Hematopoietic multipotent progenitor cell treated with erythropoietin and hydrocortisone succinate and interleukin-3 and kit ligand, for 6 days (in vitro differentiated cells): Measurements from ENCODE around the gene COL23A1.
"Not testable (repeated sequence)": the region's sequence is repeated elsewhere in the genome, so short reads cannot be mapped to it uniquely, and the experiment has no call there.

Experiments
- DNase-seq: peaks from one replicate; pipeline ENCODE4 v3.0.0-alpha.2; 2015

The COL23A1 gene

DNA sequence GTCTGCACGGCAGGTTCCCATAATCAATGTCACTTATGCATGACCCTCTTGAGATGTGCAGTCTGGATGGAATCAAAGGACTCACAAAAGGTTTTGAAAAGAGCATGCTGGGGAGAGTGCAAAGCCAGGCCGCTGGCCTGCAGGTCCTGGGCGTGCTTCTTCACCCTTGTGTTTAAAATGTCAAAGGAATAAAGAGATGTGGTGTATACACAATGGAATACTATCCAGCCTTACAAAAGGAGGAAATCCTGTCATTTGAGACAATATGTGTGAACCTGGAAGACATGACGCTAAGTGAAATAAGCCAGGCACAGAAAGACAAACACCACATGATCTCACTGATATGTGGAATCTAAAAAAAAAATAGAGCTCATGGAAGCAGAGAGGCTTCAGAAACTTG is 220.1 kb downstream of the COL23A1 start:
- no peak for DNase-seq

DNA sequence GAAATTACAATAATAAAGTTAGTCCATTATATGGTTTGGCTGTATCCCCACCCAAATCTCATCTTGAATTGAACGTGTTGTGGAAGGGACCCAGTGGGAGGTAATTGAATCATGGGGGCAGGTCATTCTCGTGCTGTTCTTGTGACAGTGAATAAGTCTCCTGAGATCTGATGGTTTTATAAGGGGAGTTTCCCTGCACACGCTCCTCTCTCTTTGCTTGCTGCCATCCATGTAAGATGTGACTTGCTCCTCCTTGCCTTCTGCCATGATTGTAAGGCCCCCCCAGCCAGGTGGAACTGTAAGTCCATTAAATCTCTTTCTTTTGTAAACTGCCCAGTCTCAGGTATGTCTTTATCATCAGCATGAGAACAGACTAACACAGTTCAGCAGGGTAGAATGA is 220.7 kb downstream of the COL23A1 start:
- not testable (repeated sequence) for DNase-seq

DNA sequence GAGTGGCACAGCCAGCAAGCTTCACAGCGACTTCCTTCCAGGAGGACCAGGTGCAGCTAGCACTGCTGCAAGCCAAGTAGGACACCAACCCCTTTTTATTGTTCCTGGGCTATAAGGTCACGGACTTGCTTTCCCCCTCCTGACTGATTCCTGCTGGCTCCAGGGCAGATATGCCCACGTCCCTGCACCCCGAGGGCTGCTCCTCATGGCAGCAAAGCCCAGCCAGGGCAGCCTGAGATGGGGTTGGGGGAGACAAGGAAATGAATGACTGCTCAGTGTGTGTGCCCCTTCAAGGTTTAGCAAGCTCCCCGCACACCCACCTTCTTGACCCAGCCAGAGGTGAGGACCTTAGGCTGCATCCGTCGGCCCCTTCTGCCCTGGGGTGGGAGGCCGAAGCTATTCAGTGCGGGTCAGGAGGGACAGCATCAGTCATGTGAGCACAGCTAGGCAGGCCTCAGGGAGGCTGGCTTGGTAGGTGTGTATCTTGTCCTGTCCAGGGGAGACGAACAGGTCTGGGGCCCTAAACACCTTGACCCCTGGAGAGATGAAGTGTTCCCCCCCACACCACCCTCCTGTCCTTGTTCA is 221.4 kb downstream of the COL23A1 start:
- no peak for DNase-seq

DNA sequence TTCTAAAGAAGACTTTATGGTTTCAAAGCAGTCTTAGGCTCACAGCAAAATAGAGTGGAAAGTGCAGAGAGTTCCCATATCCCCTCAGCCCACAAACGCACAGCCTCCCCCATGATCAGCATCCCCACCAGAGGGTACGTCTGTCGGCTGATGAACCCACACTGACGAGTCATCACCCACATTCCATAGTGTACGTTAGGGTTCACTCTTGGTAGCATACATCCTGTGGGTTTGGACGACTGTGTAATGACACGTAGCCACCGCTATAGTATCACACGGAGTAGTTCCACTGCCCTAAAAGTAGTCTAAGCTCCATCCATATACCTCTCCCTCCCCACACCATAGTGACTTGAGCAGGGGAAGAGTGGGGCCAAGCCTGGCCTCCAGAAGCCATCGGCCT is 221.9 kb downstream of the COL23A1 start:
- DNase-seq, result no peak

DNA sequence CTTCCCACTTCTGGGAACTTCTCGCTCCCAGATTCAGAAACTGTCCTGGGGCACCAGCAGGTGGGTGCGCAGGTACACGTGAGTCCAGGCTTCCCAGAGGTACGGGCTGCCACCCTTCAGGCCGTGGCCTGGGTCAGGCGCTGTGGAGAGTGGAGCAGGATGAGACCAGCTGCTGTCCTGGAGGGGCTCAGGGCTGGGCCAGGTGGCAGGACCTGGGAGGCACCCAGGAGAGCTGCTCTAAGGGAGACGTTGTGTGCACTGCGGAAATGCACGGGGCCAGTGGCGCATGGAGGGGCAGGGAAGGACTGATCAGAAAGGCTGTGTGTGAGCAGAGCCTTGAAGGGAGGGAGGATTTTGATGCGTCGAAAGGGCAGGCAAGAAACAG is 222.5 kb downstream of the COL23A1 start:
- DNase-seq, result no peak

DNA sequence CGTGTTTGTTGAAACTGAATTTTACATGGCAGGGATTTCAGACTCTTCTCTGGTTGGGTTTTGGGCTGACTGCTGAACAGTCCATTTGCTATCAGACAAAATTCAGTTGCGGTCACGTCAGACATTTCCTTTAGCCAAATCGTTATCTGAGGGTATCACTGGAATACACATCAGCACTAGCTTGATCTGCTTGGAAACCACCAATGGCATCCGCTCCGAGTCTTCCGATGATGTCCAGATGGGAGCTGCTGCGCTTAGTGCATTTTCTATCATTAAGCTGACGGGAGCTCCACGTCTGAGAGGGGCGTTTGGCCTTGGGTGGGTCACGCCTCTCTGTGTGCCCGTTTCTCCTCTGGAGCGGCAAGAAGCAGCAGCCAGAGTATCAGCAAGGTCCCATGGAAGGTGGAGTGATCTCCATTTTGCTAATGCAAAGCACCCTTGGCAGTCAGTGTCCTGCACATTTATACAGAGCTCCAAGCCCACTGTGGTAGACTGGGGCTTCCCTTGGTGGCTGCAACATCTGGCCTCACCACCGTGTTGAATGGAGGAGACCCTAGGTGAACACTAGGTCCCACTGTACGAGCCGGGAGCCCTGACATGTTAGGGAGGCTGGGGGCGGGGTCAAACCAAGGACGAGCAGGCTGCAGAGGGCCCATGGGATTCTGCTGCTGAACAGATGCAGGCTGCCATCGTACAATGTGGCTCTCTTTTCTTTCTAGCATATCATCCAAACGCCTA is 223.0 kb downstream of the COL23A1 start:
- DNase-seq, result no peak

DNA sequence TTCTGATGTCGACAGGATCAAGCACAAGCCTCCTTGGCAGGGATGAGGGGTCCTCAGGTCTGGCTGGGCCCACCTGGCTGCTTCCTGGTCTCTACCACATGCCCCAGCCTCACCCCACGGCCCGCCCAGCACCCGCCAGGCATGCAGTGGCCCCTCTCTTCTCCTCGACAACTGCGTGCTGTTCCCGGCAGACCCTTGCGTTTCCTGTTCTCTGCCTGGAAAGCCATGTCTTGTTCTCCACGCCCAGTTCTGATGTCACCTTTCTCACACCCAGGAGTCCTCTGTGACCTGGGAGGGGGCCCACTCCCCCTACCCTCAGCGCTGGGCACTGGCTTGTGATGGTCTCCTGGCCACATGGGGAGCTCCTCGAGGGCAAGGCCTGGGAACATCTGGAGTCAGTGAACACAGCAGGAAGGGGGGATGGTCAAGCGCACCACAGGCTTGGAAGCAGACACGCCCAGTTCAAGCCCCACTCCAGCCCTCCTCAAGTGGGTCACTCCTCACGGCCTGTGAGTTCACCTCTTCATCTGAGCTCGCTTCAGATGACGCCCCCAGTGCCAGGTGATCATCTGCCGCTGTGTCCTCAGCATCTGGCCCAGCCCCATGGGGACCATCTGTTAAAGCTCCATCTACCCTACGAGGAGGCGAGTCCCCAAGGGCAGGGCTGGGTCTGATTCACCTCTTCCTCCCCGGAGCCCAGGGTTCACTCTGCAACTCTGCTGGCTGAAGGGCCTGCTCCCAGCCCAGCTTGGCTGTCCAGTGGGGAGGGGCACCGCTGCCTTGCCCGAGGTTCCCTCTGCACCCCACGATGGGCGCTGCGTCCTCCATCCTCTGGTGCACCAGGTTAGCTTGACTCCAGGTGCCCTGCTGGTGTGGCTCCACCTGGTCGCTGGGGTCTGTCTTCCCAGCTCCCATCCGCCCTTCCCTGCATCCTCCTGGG is 224.4 kb downstream of the COL23A1 start:
- DNase-seq, result no peak

DNA sequence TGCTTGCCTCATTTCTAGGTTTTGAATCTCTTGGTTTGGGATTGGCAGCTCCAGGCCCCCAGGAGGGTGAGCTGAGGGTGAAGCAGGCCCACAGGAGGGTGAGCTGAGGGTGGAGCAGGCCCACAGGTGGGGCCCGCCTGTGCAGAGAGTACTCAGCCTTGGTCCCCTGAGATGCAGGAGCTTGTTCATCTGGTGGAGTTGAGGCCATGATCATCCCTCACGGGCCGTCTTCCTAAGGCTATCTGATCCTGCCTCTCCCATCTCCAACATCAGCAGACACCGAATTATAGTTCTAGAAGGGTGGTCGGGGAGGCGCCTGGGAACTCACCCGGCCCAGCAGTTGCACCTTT is 225.9 kb downstream of the COL23A1 start:
- no peak for DNase-seq

DNA sequence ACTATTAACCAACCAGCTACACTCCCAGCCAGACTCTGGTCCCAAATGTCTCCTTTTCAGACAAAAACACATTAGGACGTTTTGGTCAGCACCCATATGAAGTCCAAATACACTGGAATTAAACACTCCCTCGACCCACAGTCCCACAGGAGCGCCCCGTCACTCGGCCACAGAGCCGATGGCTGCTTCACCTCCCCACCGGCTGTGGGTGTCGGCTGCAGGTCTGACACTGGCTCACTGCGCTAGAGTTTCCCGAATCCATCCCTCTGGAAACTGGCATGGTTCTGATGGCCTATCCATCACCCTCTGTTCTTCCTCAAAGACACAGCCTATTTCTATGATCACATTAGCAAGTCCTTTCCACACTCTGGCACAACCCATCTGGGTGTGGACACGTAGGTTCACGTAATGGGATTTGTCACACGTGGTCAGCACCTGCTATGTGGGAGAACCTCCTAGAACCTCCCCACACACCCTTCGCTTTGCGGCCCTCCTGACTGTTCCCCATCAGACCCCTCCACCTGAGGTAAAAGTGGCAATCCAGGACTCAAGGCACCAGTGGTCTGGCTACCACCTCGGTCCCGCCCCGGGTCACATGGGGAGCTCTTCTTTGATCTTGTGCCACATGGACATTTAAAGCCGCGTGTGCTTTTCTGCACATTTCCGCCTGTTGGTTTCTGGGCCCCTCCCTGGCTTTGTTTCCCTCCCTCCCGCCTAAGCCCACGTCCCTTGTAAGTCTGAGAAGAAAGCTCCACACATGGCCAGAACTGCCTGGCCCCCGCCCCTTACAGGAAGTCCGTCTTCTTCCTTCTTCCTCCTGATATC is 226.5 kb downstream of the COL23A1 start:
- no peak for DNase-seq

DNA sequence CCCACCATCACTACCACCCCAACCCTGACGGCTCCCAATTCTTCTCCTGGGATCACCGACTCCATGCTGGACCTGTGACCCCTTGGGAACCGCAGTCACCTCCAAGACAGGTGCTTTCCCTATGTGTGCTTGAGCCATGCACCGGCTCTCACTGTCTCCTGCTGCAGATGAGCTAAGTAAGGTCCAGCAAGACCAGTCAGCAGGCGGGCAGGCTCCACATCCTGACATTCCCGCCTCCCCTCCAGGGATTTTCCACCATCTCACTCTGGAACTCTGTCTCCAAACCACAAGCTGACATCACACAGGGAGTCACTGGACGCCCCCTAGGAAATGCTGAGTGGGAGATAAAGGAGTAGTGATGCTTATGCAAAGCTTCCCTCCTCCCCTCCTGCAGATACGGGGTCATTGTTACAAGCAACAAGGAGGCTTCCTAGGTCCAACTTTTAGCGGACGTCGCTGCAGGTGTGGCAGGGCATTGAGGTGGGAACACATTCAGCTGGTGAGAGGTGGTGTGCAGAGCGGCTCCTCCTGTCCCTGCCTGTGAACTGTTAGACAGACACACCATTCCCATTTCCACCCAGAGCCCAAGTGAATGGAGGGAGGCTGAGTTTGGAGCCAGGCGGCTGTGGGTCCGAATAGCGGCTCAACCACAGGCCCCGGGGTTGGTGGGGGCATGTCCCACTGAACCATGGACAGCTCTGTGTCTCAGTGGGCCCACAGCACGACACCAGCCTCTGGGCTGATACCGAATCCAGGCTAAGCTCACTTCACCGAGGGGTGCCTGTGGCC is 228.3 kb downstream of the COL23A1 start:
- no peak for DNase-seq

DNA sequence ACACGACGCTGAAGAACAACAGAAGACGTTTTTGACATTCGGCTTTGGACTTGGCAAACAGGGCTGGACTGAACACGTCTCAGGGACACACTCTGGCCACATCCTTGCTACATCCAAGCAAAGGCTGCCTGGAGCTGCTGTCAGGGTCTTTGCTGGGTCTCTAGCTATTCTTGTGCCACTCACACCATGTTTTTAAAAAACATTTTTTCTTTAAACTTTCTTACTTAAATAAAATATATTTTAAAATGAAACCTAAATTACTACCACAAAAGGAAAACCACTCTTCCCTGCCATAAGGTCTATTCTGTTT is 229.3 kb downstream of the COL23A1 start:
- no peak for DNase-seq

DNA sequence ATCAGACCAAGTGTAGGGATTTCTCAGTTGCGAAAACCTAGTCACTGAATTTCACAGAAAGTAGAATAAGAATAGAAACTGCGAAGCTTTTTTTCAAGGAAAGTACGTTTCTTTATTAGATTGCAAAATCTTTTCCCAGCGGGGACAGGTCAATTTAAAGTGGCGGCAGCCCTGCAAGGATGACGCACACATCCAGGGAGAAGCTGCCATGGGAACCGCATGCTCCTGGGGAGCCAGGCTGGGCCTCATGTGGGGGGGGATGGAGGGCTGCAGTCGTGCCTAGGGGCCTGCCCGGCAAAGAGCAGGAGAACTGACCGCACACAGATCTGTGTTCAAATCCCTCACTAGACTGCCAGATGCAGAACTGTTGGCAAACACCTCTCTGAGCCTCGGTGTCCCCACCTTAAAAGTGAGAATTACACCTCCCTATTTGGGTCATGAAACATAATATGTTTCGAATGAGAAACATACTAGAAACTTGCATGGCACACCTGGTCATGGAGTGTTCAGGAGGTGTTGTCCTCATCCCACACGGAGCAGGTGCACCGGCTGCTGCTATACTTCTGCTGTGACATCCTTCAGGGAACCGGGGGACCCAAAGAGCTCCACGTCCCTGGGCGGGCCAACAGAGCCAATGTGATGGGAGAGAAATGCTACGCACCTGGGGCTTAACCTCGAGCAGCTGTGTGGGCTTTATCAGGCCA is 229.8 kb downstream of the COL23A1 start:
- no peak for DNase-seq

DNA sequence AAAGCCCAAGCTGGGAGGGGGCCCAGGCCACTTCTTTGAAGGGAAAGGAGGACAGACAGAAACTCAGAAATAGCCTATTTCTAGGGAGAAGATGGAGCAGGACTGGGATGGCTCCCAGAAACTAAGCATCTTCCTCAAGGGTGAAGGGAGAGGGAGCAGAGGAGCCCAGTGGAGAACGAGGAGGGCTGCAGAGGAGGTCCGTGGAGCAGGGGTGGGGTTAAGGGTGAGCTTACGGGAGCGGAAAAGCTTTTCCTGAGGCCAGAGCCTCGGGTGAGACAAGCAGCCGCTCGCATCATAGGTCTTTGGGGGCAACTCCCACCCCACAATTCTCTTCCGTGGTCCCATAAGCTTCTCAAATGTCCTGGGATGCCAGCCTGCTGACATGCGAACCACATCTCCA is 230.5 kb downstream of the COL23A1 start:
- no peak for DNase-seq

DNA sequence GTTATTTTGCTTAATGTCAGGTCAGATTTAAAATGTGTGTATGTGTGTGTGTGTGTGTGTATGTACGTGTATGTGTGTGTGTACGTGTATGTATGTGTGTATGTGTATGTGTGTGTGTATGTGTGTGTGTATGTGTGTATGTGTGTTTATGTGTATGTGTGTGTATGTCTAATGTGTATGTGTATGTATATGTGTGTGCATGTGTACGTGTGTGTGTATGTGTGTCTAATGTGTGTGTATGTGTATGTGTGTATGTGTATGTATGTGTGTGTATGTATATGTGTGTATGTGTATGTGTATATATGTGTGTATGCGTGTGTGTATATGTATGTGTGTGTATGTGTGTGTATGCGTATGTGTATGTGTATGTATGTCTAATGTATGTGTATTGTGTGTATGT is 232.5 kb downstream of the COL23A1 start:
- DNase-seq, result no peak

DNA sequence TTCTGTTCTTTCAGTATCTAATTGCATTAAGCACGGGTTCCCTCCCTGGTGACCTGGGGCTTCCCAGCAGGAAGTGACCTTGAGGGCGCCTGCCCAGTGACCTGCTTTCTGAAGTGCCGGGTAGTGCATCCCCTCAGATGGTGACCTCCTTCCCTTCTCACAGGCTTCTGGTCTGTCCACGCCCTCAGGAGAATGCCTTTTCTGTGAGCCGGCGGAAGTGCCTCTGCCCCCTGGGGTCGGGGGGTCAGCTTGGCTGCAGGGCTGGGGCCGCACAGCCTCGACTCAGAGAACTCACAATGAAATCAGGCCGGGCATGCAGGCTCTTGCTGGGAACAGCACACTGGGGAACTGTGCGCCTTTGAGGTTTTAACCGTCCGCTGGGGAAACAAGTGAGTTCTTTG is 233.1 kb downstream of the COL23A1 start:
- DNase-seq, result no peak

DNA sequence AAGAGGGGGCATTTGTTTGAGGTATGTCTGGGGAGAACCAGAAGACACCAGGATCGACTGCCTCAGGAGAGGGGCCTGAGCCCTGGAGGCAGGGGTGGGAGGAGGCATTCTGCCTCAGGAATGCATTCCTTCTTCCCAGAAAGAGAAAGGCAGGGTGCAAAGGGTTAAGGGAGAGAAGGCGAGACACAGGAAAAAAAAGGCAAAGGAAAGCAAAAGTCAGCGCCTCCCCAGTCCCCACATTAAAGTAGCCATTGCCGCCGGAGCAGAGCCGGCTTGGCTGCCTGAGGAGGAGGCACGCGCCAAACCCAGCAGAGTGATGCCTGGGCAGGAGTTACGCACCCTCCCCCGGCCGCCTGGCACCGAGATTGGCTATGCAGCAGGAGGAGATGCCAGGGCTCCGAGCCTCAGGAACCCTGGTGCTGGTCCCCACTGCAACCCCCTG is 233.7 kb downstream of the COL23A1 start:
- no peak for DNase-seq

DNA sequence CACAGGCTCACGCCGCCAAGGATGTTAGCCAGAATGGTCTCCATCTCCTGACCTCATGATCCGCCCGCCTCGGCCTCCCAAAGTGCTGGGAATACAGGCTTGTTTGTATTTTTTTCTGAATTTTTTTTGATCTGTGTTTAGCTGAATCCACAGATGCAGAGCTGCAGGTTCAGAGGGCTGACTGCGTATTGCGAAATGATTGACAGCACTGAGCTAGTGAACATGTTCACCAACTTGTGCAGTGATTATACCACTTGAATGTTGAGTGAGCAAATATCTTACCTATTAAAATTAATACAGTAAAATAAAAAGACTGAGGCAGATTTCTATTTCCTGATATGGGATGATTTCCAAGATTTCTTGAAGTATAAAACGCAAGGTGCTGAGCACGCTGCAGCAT is 234.5 kb downstream of the COL23A1 start:
- DNase-seq, result no peak

DNA sequence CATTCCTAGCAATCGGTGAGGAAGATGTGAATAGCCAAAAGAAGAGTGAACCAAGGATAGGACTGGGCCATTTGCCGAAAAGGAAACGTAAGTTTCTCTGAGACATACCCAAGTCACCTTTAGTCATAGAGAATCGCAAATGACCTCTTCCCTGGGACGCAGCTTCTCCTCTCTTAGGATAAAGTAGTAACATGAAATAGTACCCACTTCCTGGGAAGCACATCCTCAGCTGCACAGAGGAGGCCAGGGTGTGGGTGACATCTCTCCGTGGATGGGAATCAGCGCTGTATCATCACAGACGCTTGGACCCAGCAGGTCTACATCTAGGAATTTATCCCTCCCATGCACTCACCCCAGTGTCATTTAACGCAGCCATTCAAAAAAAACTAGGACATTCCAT is 236.7 kb downstream of the COL23A1 start:
- no peak for DNase-seq

DNA sequence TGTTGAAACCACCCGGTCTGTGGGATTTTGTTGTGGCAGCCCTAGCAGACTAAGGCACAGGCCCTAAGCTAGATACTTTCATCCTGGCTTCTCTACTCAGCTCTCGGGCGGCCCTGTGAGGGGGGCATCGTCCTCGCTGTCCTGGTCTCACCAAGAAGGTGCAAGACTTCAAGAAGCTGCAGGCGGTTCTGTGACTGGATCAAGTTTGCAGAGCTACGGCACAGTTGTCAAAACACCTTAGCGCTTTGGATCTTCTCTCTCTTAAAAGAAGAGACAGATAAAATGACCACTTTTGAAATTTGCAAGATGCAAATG is 238.2 kb downstream of the COL23A1 start:
- DNase-seq, result no peak

DNA sequence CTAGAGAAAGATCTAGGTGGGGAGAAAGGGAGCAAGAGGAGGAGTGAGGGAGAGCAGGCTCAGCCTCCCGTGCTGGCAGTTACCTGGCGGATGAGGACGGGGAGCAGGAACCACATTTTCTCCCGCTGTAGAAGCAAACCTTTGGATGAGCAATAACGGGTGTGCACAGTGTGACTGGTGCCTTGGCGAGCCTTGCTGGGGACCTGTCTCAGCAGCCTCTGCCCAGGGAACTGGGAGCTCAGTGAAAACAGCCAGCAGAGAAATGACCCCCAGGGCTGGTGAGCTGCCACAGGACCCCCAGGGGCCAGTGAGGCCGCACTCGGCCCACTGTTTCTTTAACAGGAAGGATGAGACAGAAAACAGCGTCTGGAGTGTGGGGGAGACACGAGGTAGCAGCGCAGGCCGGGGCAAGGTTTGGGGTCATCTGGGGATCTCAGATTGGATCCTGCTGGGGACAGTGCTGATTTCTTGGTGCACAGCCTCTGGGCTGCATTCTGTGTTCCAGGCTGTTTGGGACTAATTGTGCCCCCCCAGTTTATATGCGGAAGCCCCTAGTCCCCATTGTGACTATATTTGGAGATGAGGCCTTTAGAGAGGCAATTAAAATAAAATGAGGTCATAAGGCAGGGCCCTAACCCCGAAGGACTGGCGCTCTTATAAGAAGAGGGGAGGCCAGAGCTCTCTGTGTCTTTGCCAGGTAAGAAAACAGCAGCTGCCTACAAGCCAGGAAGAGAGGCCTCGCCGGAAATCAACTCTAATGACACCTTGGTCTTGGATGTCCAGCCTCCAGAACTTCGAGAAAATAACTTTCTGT is 238.8 kb downstream of the COL23A1 start:
- DNase-seq, result no peak
